ENCODE measurements around the gene PPM1E. TPM values are rescaled to one million over a fixed set of nuclear protein-coding genes. Genes with fewer than 3 reads are reported as not detected.

Gene PPM1E
- total RNA-seq (2014; rRNA removed; shearing (Covaris generic)), result 0.18 and 0.19 TPM in 2 replicates
- total RNA-seq (2022), result 0.40 and 1.1 TPM in 2 replicates
- Bru-seq, nascent RNA, result percentile 44 among the genes with signal in this experiment
- percentile 40 among the genes with signal in this experiment for BruChase-seq, experiment 1, labeled RNA remaining after a 6-hour chase
- BruChase-seq, experiment 2, labeled RNA remaining after a 2-hour chase, result percentile 45 among the genes with signal in this experiment
- long read RNA-seq, result 0 reads

DNA sequence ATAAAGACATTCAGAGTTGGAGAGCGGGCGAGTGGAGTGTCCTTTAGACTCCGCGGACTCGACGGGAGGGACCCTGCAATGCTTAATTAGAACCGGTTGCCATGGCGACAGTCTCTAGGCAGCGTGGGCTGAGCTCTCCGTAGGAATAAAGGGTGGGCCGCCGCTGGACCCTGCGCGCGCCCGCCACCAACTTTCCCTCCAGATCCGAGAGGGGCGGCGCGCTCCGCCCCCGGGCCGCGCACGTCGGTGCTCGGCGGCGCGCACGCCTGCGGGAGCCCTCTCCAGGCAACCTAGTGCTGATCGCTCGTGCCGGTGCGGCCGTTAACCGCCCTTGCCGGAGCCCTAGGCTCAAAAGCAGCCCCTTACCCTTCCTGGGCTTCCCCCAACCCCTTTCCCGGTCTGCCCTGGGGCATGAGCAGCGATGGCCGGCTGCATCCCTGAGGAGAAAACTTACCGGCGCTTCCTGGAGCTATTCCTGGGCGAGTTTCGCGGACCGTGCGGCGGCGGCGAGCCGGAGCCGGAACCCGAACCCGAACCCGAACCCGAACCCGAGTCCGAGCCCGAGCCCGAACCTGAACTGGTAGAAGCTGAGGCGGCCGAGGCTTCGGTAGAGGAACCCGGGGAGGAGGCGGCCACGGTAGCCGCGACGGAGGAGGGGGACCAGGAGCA is at the start of gene PPM1E:
Gene PPM1E (plus strand): TSS at position 278 of the 669 bp plus-strand sequence.
- Histone ChIP-seq H3K36me3 (ENCODE audit: insufficient read depth, low read length) (no peaks in the 10 kb centered on the region), H3K4me3 (ENCODE audit: low read depth, low read length, poor library complexity, severe bottlenecking) (peak within 1 kb of the TSS; percentile 75), H2AFZ (ENCODE audit: low read length) (peak within 1 kb of the TSS; percentile 22; the same call in 1 of the 2 replicates), H3K27ac (ENCODE audit: low read depth, low read length, poor library complexity, severe bottlenecking) (no peak within 1 kb of the TSS), H4K20me1 (ENCODE audit: insufficient read depth, low read length) (no peaks in the 10 kb centered on the region), H3K4me1 (ENCODE audit: insufficient read depth, low read length, poor library complexity, severe bottlenecking) (peaks cover 14% of the 10 kb centered on the region), H3K9me3 (ENCODE audit: low read length) (no peaks in the 10 kb centered on the region), H3K79me2 (ENCODE audit: insufficient read depth, low read depth, low read length) (no peaks in the 10 kb centered on the region), H3K4me2 (ENCODE audit: low read length) (peak within 1 kb of the TSS; percentile 93), H3K9me2 (ENCODE audit: insufficient read depth, low read length) (no peaks in the 10 kb centered on the region)
- CTCF ChIA-PET (ENCODE audit: unreplicated experiment), result no interaction called here
- POLR2A ChIA-PET, result no interaction called here
- no TSS peak for BruUV-seq (replicated peaks)
- TF ChIP-seq EZH2phosphoT487 (IDR thresholded peaks at IDR 0.05; ENCODE audit: borderline replicate concordance, low read depth, low read length), result no peak
- TF ChIP-seq, protein P1, sequence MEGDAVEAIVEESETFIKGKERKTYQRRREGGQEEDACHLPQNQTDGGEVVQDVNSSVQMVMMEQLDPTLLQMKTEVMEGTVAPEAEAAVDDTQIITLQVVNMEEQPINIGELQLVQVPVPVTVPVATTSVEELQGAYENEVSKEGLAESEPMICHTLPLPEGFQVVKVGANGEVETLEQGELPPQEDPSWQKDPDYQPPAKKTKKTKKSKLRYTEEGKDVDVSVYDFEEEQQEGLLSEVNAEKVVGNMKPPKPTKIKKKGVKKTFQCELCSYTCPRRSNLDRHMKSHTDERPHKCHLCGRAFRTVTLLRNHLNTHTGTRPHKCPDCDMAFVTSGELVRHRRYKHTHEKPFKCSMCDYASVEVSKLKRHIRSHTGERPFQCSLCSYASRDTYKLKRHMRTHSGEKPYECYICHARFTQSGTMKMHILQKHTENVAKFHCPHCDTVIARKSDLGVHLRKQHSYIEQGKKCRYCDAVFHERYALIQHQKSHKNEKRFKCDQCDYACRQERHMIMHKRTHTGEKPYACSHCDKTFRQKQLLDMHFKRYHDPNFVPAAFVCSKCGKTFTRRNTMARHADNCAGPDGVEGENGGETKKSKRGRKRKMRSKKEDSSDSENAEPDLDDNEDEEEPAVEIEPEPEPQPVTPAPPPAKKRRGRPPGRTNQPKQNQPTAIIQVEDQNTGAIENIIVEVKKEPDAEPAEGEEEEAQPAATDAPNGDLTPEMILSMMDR (conservative IDR thresholded peaks at IDR 0.05; ENCODE audit: low read length), result no peak
- intact Hi-C loops (cut with micrococcal nuclease; ENCODE audit: unreplicated experiment), result no loop called here
- DNase-seq (ENCODE audit: low spot score), result peak; percentile 66

DNA sequence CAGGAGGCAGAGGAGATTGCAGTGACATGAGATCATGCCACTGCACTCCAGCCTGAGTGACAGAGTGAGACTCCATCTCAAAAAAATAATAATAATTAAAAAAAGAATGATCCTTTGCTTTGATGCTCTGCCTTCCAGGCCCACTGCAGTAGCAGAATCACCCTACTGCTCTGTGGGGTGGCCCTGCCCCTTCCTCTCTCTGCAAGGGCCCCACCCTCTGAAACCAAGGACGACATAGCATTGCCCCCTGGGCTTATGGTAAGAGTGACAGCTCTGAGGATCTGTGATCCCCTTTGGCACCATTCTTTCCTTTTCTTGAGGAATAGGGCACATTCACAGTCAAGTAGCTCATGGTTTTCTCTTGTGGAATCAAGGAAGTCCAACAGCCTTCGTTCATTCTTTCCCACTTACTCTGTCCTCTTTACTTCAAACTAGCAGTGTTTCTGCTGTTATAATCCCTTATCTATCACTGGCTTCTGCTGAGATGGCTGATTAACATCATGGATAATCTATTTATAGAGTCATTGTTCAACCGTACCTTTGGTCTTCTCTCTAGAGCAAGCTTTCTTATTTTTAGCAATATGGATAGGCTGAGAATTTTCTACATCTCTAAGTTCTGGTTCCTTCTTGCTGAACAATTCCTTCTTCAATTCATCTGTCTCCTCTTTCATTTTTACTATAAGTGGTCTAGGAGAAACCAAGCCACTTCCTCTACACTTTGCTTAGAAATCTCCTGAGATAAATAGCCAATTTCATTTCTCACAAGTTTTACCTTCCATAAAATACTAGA is 49.1 kb upstream of the PPM1E start:
- no peak for TF ChIP-seq EZH2phosphoT487 (IDR thresholded peaks at IDR 0.05; ENCODE audit: borderline replicate concordance, low read depth, low read length)
- TF ChIP-seq, protein P1 (conservative IDR thresholded peaks at IDR 0.05; ENCODE audit: low read length), result no peak
- H3K79me2 ChIP-seq (ENCODE audit: insufficient read depth, low read depth, low read length), result no peaks in the 10 kb centered on the region
- POLR2A ChIA-PET, result interaction anchor here (0.6 kb wide), 1 partner anchor 255 kb away, joined by 3 read pairs; no protein-coding TSS in a partner anchor
- CTCF ChIA-PET (ENCODE audit: unreplicated experiment), result no interaction called here
- H3K27ac ChIP-seq (ENCODE audit: low read depth, low read length, poor library complexity, severe bottlenecking), result no peak overlapping the region
- no peak overlapping the region for H2AFZ ChIP-seq (ENCODE audit: low read length)
- DNase-seq (ENCODE audit: low spot score), result no peak
- H3K4me2 ChIP-seq (ENCODE audit: low read length), result no peak overlapping the region
- H3K9me3 ChIP-seq (ENCODE audit: low read length), result no peaks in the 10 kb centered on the region
- intact Hi-C loops (cut with micrococcal nuclease; ENCODE audit: unreplicated experiment), result no loop called here
- no peak overlapping the region for H3K4me3 ChIP-seq (ENCODE audit: low read depth, low read length, poor library complexity, severe bottlenecking)
- H4K20me1 ChIP-seq (ENCODE audit: insufficient read depth, low read length), result no peaks in the 10 kb centered on the region
- no peaks in the 10 kb centered on the region for H3K4me1 ChIP-seq (ENCODE audit: insufficient read depth, low read length, poor library complexity, severe bottlenecking)
- no peaks in the 10 kb centered on the region for H3K9me2 ChIP-seq (ENCODE audit: insufficient read depth, low read length)
- H3K36me3 ChIP-seq (ENCODE audit: insufficient read depth, low read length), result peaks cover 82% of the 10 kb centered on the region
- no TSS peak for BruUV-seq (replicated peaks)
